Activated T-helper 17 cell treated with anti-CD3 and anti-CD28 coated beads, Interleukin-2, amount 50 U/mL, for 72 hours (primary cell): ENCODE data around the gene PRTG. TPM values are rescaled to one million over a fixed set of nuclear protein-coding genes. Genes with fewer than 3 reads are reported as not detected.
"Not testable (repeated sequence)": the region's sequence is repeated elsewhere in the genome, so short reads cannot be mapped to it uniquely, and the experiment has no call there.

Experiments
- ATAC-seq: fragments of 150-1000 bp; cut with Tn5 transposase; replicated peaks from 2 replicates; pipeline ENCODE4 v1.10.0; 2021; ENCODE audit warnings: mild to moderate bottlenecking, moderate library complexity
- H3K27ac Mint-ChIP-seq: one replicate; pipeline ENCODE4 v1.8.0; 2022; ENCODE audit warnings: mixed read lengths
- H3K27me3 Mint-ChIP-seq: one replicate; pipeline ENCODE4 v1.8.0; 2022; ENCODE audit warnings: mixed read lengths
- H3K36me3 Mint-ChIP-seq: one replicate; pipeline ENCODE4 v1.8.0; 2022; ENCODE audit warnings: low read depth, mild to moderate bottlenecking, mixed read lengths
- H3K4me1 Mint-ChIP-seq: one replicate; pipeline ENCODE4 v1.8.0; 2022; ENCODE audit warnings: mixed read lengths
- H3K4me3 Mint-ChIP-seq: one replicate; pipeline ENCODE4 v1.8.0; 2022; ENCODE audit warnings: mild to moderate bottlenecking, mixed read lengths
- H3K9me3 Mint-ChIP-seq: one replicate; pipeline ENCODE4 v1.8.0; 2022; ENCODE audit warnings: mixed read lengths
- total RNA-seq, 2 donors: library from RNA; stranded (reverse); gene quantifications; one replicate each; pipeline ENCODE4 v1.2.3, GENCODE V29; 2022

PRTG gene
- total RNA-seq, 2 donors from 2014 or later = not detected

DNA sequence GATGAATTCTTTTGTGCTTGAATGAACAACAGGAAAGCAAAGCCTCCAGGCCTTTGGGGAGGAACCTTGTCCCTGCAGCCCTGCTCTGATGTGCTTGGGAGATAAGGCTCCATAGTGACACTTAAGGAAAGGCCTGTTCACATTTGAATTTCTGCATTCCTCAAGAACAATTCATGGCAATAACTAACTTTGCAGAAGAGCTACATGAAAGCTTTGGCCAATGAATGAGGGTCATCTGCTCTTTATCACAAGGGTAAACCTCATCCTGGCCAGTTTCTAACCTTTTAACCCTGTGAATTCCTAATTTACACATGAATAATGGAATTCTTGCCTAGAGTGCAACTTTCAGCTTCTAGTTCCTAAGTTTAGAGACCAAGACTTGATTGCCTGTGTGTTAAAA is 5.6 kb downstream of the PRTG start:
- ATAC-seq = no peak
- Mint-ChIP-seq H3K4me1 (no peaks in the 10 kb centered on the region), H3K4me3 (no peak overlapping the region), H3K27ac (no peak overlapping the region), H3K36me3 (no peaks in the 10 kb centered on the region), H3K9me3 (no peaks in the 10 kb centered on the region), H3K27me3 (peaks cover 12% of the 10 kb centered on the region)

DNA sequence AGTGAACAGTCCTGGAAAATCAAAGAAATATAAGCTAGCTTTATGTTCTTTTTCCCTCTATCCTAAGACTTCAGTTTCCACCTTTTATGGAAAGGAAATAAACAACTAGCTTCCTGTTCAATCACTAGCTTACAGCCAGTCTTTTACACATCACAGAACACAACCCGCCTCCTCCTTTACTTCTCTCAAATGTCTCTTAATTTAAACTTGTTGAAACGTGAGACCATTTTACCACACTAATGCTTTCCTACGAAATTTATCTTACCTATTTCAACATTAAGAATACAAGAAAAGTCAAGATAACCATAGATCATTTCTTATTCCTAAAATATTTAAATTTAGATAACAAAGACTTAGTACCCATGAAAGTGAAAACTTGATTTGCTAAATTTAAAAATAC is 6.2 kb downstream of the PRTG start:
- Mint-ChIP-seq H3K36me3 (no peaks in the 10 kb centered on the region), H3K27ac (no peak overlapping the region), H3K4me3 (no peak overlapping the region), H3K9me3 (no peaks in the 10 kb centered on the region), H3K27me3 (peaks cover 12% of the 10 kb centered on the region), H3K4me1 (no peaks in the 10 kb centered on the region)
- no peak for ATAC-seq

GRCh38 chr15:55734641-55735040 is 8.3 kb downstream of the PRTG start:
- Mint-ChIP-seq H3K36me3 (no peaks in the 10 kb centered on the region), H3K4me3 (no peak overlapping the region), H3K4me1 (no peaks in the 10 kb centered on the region), H3K9me3 (no peaks in the 10 kb centered on the region), H3K27me3 (peaks cover 15% of the 10 kb centered on the region), H3K27ac (no peak overlapping the region)
- ATAC-seq = no peak

DNA sequence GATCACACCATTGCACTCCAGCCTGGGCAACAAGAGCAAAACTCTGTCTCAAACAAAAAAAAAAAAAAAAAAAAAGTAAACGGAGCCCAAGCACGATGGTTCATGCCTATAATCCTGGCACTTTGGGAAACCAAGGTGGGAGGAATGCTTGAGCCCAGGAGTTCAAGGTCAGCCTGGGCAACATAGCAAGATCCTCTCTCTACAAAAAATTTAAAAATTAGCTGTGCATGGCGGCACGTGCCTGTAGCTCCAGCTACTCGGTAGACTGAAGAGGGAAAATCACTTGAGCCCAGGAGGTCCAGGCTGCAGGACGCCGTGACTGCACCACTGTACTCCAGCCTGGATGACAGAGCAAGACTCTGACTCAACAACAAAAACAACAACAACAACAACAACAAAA is 9.5 kb downstream of the PRTG start:
- ATAC-seq, H3K4me1 Mint-ChIP-seq, H3K4me3 Mint-ChIP-seq, H3K36me3 Mint-ChIP-seq, H3K27ac Mint-ChIP-seq, H3K9me3 Mint-ChIP-seq: not testable (repeated sequence)
- H3K27me3 Mint-ChIP-seq = peaks cover 15% of the 10 kb centered on the region

GRCh38 chr15:55721554-55722185 is 21.3 kb downstream of the PRTG start:
- H3K36me3 Mint-ChIP-seq = no peaks in the 10 kb centered on the region
- H3K4me1 Mint-ChIP-seq = no peaks in the 10 kb centered on the region
- no peak overlapping the region for H3K4me3 Mint-ChIP-seq
- ATAC-seq = peak; percentile 37
- no peaks in the 10 kb centered on the region for H3K9me3 Mint-ChIP-seq
- H3K27me3 Mint-ChIP-seq = peaks cover 42% of the 10 kb centered on the region
- H3K27ac Mint-ChIP-seq = no peak overlapping the region

DNA sequence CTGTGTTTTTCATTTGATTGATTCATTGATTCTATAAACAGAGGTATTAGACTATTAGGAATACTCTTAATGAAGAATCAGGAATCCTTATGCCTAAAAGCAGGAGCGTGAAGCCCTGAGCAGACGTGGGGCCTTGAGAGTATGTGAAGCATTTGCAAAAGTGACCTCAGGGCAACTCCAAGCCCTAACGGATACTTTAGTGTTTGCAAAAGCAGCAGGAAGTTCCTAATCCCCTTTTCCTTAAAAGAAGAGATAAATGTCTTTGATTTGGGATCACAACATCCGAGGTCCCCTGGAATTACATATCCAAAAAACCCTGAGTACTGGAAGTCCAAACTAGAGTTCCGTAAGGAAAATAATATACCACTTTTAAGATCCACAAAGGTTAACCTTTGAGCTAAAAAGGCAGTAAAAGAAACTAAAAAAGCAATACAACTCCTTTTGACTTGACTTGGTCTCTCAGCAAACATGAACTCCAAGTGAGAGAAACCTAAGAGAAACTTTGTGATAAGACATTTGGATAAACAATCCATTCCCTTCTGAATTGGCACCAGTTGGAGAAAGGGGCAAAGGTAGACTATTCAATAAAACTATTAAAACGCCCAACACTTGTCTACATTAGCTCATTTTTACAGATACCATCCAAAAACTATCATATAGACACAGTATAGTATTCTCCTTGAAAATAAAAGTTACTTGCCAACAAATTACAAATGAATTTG is 27.4 kb downstream of the PRTG start:
- H3K4me3 Mint-ChIP-seq = no peak overlapping the region
- peaks cover 15% of the 10 kb centered on the region for H3K27me3 Mint-ChIP-seq
- no peaks in the 10 kb centered on the region for H3K9me3 Mint-ChIP-seq
- ATAC-seq = no peak
- H3K36me3 Mint-ChIP-seq = no peaks in the 10 kb centered on the region
- no peaks in the 10 kb centered on the region for H3K4me1 Mint-ChIP-seq
- no peak overlapping the region for H3K27ac Mint-ChIP-seq

GRCh38 chr15:55714064-55714463 is 28.9 kb downstream of the PRTG start:
- H3K4me3 Mint-ChIP-seq = no peak overlapping the region
- no peaks in the 10 kb centered on the region for H3K4me1 Mint-ChIP-seq
- no peaks in the 10 kb centered on the region for H3K9me3 Mint-ChIP-seq
- peaks cover 14% of the 10 kb centered on the region for H3K27me3 Mint-ChIP-seq
- no peak overlapping the region for H3K27ac Mint-ChIP-seq
- no peaks in the 10 kb centered on the region for H3K36me3 Mint-ChIP-seq
- no peak for ATAC-seq

- H3K4me1 Mint-ChIP-seq = no peaks in the 10 kb centered on the region
- H3K27ac Mint-ChIP-seq = no peak overlapping the region
- no peak for ATAC-seq
- H3K4me3 Mint-ChIP-seq = no peak overlapping the region
- H3K27me3 Mint-ChIP-seq = peaks cover 12% of the 10 kb centered on the region
- H3K36me3 Mint-ChIP-seq = no peaks in the 10 kb centered on the region
- H3K9me3 Mint-ChIP-seq = no peaks in the 10 kb centered on the region
These were observed 30.6 kb downstream of the PRTG start for GRCh38 chr15:55712363-55712762.

DNA sequence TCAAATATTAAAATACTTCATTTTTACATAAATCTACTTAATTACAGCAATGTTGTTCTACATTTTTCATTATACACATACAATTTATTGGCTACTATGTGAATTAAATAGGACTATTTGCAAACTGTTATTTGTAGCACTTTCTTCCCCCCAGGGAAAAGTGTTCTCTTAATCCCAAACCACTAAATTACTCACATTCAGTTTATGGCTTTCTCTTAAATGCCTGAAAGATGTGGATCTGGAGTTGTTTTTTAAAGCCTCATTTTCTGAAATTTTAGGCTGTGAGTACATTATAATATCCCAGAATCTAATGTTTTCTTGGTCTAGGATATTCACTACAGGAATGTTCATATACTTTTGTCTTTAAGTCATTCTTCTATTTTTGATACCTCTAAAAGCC is 32.7 kb downstream of the PRTG start:
- H3K9me3 Mint-ChIP-seq = no peaks in the 10 kb centered on the region
- peaks cover 17% of the 10 kb centered on the region for H3K27me3 Mint-ChIP-seq
- no peaks in the 10 kb centered on the region for H3K36me3 Mint-ChIP-seq
- no peak overlapping the region for H3K4me3 Mint-ChIP-seq
- no peak overlapping the region for H3K27ac Mint-ChIP-seq
- no peaks in the 10 kb centered on the region for H3K4me1 Mint-ChIP-seq
- no peak for ATAC-seq

DNA sequence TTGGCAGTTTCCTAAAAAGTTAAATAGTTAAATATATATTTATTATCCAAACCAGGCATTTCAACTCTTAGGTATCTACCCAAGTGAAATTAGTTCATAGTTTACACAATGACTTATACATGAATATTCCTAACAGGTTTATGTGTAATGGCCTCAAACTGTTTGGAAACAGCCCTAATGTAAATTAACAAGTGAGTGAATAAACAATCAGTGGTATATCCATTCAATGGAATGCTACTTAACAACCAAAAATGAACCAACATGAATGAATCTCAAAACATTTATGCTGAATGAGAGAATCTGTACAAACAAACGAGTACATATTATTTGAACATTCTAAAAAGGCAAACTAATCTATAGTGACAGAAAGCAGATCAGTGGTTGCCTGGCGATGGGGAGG is 33.5 kb downstream of the PRTG start:
- no peaks in the 10 kb centered on the region for H3K9me3 Mint-ChIP-seq
- no peaks in the 10 kb centered on the region for H3K36me3 Mint-ChIP-seq
- no peak overlapping the region for H3K4me3 Mint-ChIP-seq
- peaks cover 17% of the 10 kb centered on the region for H3K27me3 Mint-ChIP-seq
- H3K4me1 Mint-ChIP-seq = no peaks in the 10 kb centered on the region
- no peak overlapping the region for H3K27ac Mint-ChIP-seq
- ATAC-seq = no peak

DNA sequence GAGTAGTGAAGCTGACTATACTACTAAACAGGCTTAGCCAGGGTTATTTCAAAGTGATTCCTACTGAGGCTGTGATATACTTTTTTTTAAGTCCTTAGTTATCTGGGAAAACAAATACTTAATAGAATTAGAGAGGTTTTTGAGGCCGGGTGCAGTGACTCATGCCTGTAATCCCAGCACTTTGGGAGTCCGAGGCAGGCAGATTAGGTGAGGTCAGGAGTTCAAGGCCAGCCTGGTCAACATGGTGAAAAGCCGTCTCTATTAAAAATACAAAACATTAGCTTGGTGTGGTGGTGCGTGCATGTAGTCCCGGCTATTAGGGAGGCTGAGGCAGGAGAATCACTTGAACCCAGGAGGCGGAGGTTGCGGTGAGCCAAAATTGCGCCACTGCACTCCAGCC is 34.2 kb downstream of the PRTG start:
- Mint-ChIP-seq H3K4me1 (no peaks in the 10 kb centered on the region), H3K9me3 (no peaks in the 10 kb centered on the region), H3K27ac (no peak overlapping the region), H3K4me3 (no peak overlapping the region), H3K27me3 (peaks cover 17% of the 10 kb centered on the region), H3K36me3 (no peaks in the 10 kb centered on the region)
- ATAC-seq = no peak

DNA sequence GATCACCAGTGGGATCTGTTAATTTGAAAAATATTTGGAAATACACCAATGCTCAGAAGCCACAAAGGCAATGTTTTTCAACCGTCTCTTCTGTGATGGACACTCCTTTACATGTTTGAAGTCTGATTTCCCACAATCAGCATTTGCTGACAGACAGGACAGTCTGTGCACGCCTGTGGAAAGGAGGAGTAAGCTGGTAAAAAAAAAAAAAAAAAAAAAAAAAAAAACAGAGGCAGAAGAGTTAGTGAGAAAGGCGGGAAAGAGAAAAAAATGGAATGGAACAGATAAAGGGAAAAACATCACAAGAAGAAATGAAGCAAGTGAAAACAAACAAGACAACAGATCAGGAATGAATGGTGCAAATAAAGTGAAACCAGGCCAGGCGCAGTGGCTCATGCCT is 35.0 kb downstream of the PRTG start:
- Mint-ChIP-seq H3K4me3 (no peak overlapping the region), H3K4me1 (no peaks in the 10 kb centered on the region), H3K36me3 (no peaks in the 10 kb centered on the region), H3K27me3 (peaks cover 15% of the 10 kb centered on the region), H3K27ac (no peak overlapping the region), H3K9me3 (no peaks in the 10 kb centered on the region)
- ATAC-seq = no peak

- no peak overlapping the region for H3K4me3 Mint-ChIP-seq
- no peaks in the 10 kb centered on the region for H3K9me3 Mint-ChIP-seq
- H3K27me3 Mint-ChIP-seq = peaks cover 14% of the 10 kb centered on the region
- no peaks in the 10 kb centered on the region for H3K4me1 Mint-ChIP-seq
- no peaks in the 10 kb centered on the region for H3K36me3 Mint-ChIP-seq
- ATAC-seq = no peak
- no peak overlapping the region for H3K27ac Mint-ChIP-seq
These were observed 35.4 kb downstream of the PRTG start for GRCh38 chr15:55707518-55707917.

DNA sequence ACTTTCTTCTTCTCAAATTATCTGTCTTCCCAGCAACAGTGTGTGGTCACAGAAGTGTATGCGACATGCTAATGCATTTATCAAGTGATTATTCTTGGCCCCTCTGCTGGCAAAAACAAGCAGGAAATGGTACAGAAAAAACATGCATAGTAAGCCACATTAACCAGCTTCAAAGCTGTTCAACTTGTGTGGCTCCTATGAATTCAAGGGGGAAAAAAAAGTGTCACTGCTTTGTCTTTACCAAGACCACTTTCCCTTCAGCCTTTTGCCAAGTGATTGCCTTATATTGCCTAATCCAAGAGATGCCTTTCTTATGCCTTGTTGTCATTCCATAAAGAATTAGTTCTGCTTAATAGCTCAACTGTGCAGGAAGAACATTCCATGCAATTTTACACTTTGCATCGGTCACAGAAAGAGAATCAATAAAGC is 39.1 kb downstream of the PRTG start:
- H3K4me1 Mint-ChIP-seq = no peaks in the 10 kb centered on the region
- H3K9me3 Mint-ChIP-seq = no peaks in the 10 kb centered on the region
- H3K36me3 Mint-ChIP-seq = no peaks in the 10 kb centered on the region
- H3K27ac Mint-ChIP-seq = no peak overlapping the region
- ATAC-seq = no peak
- H3K4me3 Mint-ChIP-seq = no peak overlapping the region
- peaks cover 7% of the 10 kb centered on the region for H3K27me3 Mint-ChIP-seq

GRCh38 chr15:55700876-55701275 is 42.1 kb downstream of the PRTG start:
- Mint-ChIP-seq H3K36me3 (no peaks in the 10 kb centered on the region), H3K9me3 (no peaks in the 10 kb centered on the region), H3K4me3 (no peak overlapping the region), H3K4me1 (no peaks in the 10 kb centered on the region), H3K27ac (no peak overlapping the region), H3K27me3 (peaks cover 4% of the 10 kb centered on the region)
- peak; percentile 63 for ATAC-seq
